K562 (cell line): ENCODE results near the gene POMGNT1. TPM values are rescaled to one million over a fixed set of nuclear protein-coding genes. Genes with fewer than 3 reads are reported as not detected.

Source experiments
- BRCA1 ChIP-seq, 2 experiments: fragments of 450-650 bp in 1 of 2; sonication (generic) in 1 of 2; formaldehyde crosslinking in 1 of 2; IDR thresholded peaks; 2 replicates each; pipeline versions ENCODE4 v1.5.0 to v1.6.1; 2017 to 2020; ENCODE audit warnings: mild to moderate bottlenecking in 1 of 2, missing genetic modification reagents in 1 of 2
- CHD2 ChIP-seq: IDR thresholded peaks from 2 replicates; pipeline ENCODE4 v1.6.1; 2011; ENCODE audit warnings: low read depth, low read length
- CREB1 ChIP-seq, 2 experiments: sonication (generic) in 1 of 2; formaldehyde crosslinking in 1 of 2; IDR thresholded peaks; 2 replicates each; pipeline versions ENCODE4 v1.6.1 to v1.8.0; 2012 to 2022; ENCODE audit warnings: inconsistent platforms in 1 of 2, mild to moderate bottlenecking in 1 of 2, missing genetic modification reagents in 1 of 2, moderate library complexity in 1 of 2
- CREB3 ChIP-seq: fragments of 450-650 bp; conservative IDR thresholded peaks from 2 replicates; pipeline ENCODE4 v1.6.1; 2016; ENCODE audit warnings: missing genetic modification characterization, low read depth, mild to moderate bottlenecking, missing compliant biosample characterization, moderate library complexity
- HDAC2 ChIP-seq: fragments of 450-650 bp; IDR thresholded peaks from 2 replicates; pipeline ENCODE4 v1.6.1; 2016; ENCODE audit warnings: mild to moderate bottlenecking
- HDAC6 ChIP-seq: IDR thresholded peaks from 2 replicates; pipeline ENCODE4 v1.6.1; 2012; ENCODE audit warnings: low read depth, mild to moderate bottlenecking, control low read depth, inconsistent platforms, low read length, moderate library complexity
- HES1 ChIP-seq: fragments of 450-650 bp; IDR thresholded peaks from 2 replicates; pipeline ENCODE4 v1.6.1; 2016; ENCODE audit warnings: low read depth, mild to moderate bottlenecking, moderate library complexity
- HMBOX1 ChIP-seq: sonication (generic); IDR thresholded peaks from 2 replicates; pipeline ENCODE4 v1.6.1; 2016
- JUND ChIP-seq, 2 experiments: IDR thresholded peaks; 2 replicates in 1 of 2; 3 replicates in 1 of 2; pipeline ENCODE4 v1.6.1; 2011; ENCODE audit warnings: borderline replicate concordance in 2 of 2, low read depth in 2 of 2, low read length in 2 of 2, improper control_type of control experiment in 1 of 2, missing biosample characterization in 1 of 2, missing genetic modification characterization in 1 of 2, missing genetic modification reagents in 1 of 2
- KDM5B ChIP-seq: fragments of 200-600 bp; sonication (generic); IDR thresholded peaks from 2 replicates; pipeline ENCODE4 v1.6.1; 2012; ENCODE audit warnings: low read depth, mild to moderate bottlenecking, moderate library complexity, low read length, control low read depth, inconsistent platforms; ENCODE audit not compliant: insufficient replicate concordance
- KLF13 ChIP-seq: fragments of 450-650 bp; IDR thresholded peaks from 2 replicates; pipeline ENCODE4 v1.6.1; 2016; ENCODE audit warnings: missing genetic modification characterization, low read depth, mild to moderate bottlenecking, missing compliant biosample characterization, moderate library complexity, borderline replicate concordance
- MEF2A ChIP-seq: IDR thresholded peaks from 2 replicates; pipeline ENCODE4 v1.6.1; 2011; ENCODE audit warnings: low read depth, mild to moderate bottlenecking, low read length, moderate library complexity; ENCODE audit not compliant: control insufficient read depth
- NBN ChIP-seq: fragments of 450-650 bp; IDR thresholded peaks from 2 replicates; pipeline ENCODE4 v1.6.1; 2016; ENCODE audit warnings: low read depth, mild to moderate bottlenecking
- PKNOX1 ChIP-seq: fragments of 450-650 bp; IDR thresholded peaks from 2 replicates; pipeline ENCODE4 v1.6.1; 2016
- RNF2 ChIP-seq: sonication (generic); IDR thresholded peaks from 2 replicates; pipeline ENCODE4 v1.6.1; 2016
- ZBTB49 ChIP-seq: sonication (generic); formaldehyde crosslinking; IDR thresholded peaks from 2 replicates; pipeline ENCODE4 v1.8.0; 2022; ENCODE audit warnings: missing genetic modification reagents, mild to moderate bottlenecking, borderline replicate concordance
- ZSCAN29 ChIP-seq: fragments of 450-650 bp; IDR thresholded peaks from 2 replicates; pipeline ENCODE4 v1.6.1; 2017
- ZSCAN32 ChIP-seq: fragments of 450-650 bp; formaldehyde crosslinking; IDR thresholded peaks from 2 replicates; pipeline ENCODE4 v1.4.0; 2020; ENCODE audit warnings: mild to moderate bottlenecking, moderate library complexity
- polyA plus RNA-seq, 8 experiments: library from polyadenylated mRNA; depleted of rRNA in 4 of 8; stranded (reverse) in 5 of 8; unstranded in 3 of 8; fragments of >200 nt; fragmentation: Nextera tagmentation in 2 of 8; fragmentation: Illumina TruSeq in 1 of 8; extraction: Ambion mirVana in 2 of 8; extraction: Trizol in 1 of 8; gene quantifications; 2 replicates each; pipeline versions ENCODE4 v1.2.1 to v1.2.3, GENCODE V29; 2011 to 2014; ENCODE audit warnings: inconsistent platforms in 1 of 8, missing spikeins in 1 of 8
- total RNA-seq, 7 experiments: library from RNA; depleted of rRNA in 6 of 7; stranded (reverse); fragments of >200 nt in 6 of 7; fragmentation: Illumina TruSeq in 2 of 7; extraction: Trizol in 2 of 7; gene quantifications; 2 replicates each; pipeline versions ENCODE4 v1.2.1 to v1.2.3, GENCODE V29; 2011 to 2021; ENCODE audit warnings: low replicate concordance in 1 of 7

POMGNT1 gene
- total and polyA plus RNA-seq, 9 of the 15 experiments (the other 6 are each of a cell fraction or from before 2014, with no cell fraction given), result 14.1 to 58.9 (median 37.8) TPM

- peak; percentile 27; the same call in 1 of the 2 replicates for TF ChIP-seq HMBOX1
- 0 out of 2 replicates have a peak, but pooled peaks have one; percentile 18 for TF ChIP-seq HES1
- no peak; the same call in 1 of the 2 replicates for TF ChIP-seq JUND (IDR thresholded peaks at IDR 0.05; ENCODE audit: borderline replicate concordance, low read depth, low read length)
- TF ChIP-seq JUND (tag; IDR thresholded peaks at IDR 0.05; ENCODE audit: borderline replicate concordance, low read depth, low read length), result peak; percentile 59; the same call in 1 of the 3 replicates
- TF ChIP-seq ZSCAN32 (CRISPR knock-in tag), result 0 out of 2 replicates have a peak, but pooled peaks have one; percentile 27
- peak; percentile 68 for TF ChIP-seq NBN
- TF ChIP-seq KLF13 (tag), result peak; percentile 63
- TF ChIP-seq CREB1 (IDR thresholded peaks at IDR 0.05), result peak; percentile 51; the same call in 1 of the 2 replicates
- TF ChIP-seq CREB1 (CRISPR knock-in tag; IDR thresholded peaks at IDR 0.05), result no peak; the same call in 1 of the 2 replicates
- TF ChIP-seq KDM5B, result peak; percentile 68
- TF ChIP-seq BRCA1 (IDR thresholded peaks at IDR 0.05), result no peak
- TF ChIP-seq BRCA1 (CRISPR knock-in tag; IDR thresholded peaks at IDR 0.05), result peak; percentile 35; the same call in 1 of the 2 replicates
- 0 out of 2 replicates have a peak, but pooled peaks have one; percentile 28 for TF ChIP-seq ZBTB49 (CRISPR knock-in tag)
- peak; percentile 70 for TF ChIP-seq PKNOX1
- peak; percentile 59 for TF ChIP-seq CREB3 (tag)
- peak; percentile 57 for TF ChIP-seq HDAC2
- 0 out of 2 replicates have a peak, but pooled peaks have one; percentile 42 for TF ChIP-seq HDAC6
- TF ChIP-seq MEF2A, result peak; percentile 73; the same call in 1 of the 2 replicates
- no peak; the same call in 1 of the 2 replicates for TF ChIP-seq ZSCAN29
- TF ChIP-seq CHD2, result no peak
- peak; percentile 30; the same call in 1 of the 2 replicates for TF ChIP-seq RNF2
Observed at GRCh38 chr1:46246548-46247435, 48.6 kb upstream of the POMGNT1 start (continued).
